Head of caudate nucleus (tissue), 42 donors: ENCODE measurements around the gene LAMA4.

Experiments used
- DNase-seq, 42 donors: peaks; one replicate each; pipeline versions ENCODE4 v3.0.0 to v3.0.0-alpha.2; 2020 to 2021; ENCODE audit warnings: mixed read lengths in 7 of 42
- intact Hi-C: fragments of 100-400 bp; cut with DNase I; formaldehyde crosslinking; loops from one replicate; pipeline ENCODE4 v1.15.0; 2022

Gene LAMA4

DNA sequence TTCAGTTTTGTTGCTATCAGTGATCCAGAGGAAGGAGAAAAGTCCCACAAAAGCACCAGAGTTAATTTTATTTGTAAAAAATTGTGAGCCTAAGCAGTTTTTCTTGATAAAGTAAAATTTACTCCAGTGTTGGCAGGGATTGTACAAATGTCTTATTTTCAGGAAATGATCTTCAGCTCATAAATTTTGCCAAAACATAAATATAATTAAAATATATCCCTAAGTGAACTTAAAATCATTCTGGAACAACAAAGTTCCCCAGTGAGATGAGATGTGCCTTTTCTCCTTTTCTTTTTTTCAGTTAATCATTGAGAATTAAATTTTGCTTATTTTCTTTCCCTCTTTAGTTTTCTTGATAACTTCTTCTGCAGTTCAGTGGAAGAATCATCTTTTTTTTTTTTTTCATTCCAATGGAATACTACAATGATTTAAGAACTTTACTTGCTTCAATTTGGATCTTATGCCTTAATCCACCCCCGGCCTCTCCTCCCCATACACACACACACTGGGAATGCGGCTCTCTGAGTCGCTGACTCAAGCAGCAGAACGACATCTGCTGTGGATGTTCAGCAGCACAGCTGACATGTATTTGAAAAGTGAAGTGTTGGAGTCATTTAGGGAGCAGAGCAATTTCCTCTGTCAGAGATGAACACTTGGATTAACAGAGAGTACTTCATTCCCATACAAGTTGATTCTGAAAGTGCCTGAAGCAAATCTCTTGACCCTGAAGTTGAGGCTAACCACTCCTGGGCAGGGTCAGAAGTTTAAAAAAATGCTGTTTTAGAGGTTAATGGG lies 27.7 kb upstream of the LAMA4 start:
- intact Hi-C loops = no loop called here
- peak; percentile 24 to 94 (median 70) for DNase-seq

GRCh38 chr6:112279031-112279935 lies 24.9 kb upstream of the LAMA4 start:
- intact Hi-C loops = no loop called here
- DNase-seq = no peak

GRCh38 chr6:112275365-112275764 lies 21.0 kb upstream of the LAMA4 start:
- DNase-seq = no peak
- intact Hi-C loops = no loop called here

DNA sequence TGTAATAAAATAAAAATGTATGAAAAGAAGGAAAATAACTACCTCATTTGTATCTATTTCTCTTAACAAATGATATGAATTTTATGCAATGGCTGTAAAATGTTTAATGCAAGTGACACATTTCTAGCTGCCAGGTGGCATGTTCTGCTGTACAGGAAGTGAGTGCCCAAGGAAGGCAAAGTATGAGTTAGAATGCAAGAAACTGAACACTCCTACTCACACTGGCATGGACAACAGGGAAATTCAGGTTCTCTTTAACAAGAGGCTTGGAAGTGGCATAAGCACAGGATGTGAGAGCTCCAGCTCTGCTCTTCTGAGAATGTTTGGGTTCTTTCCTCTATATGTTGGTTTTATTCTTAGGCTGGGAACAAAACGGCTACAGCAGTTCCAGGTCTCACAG lies 20.4 kb upstream of the LAMA4 start:
- intact Hi-C loops = no loop called here
- no peak for DNase-seq

DNA sequence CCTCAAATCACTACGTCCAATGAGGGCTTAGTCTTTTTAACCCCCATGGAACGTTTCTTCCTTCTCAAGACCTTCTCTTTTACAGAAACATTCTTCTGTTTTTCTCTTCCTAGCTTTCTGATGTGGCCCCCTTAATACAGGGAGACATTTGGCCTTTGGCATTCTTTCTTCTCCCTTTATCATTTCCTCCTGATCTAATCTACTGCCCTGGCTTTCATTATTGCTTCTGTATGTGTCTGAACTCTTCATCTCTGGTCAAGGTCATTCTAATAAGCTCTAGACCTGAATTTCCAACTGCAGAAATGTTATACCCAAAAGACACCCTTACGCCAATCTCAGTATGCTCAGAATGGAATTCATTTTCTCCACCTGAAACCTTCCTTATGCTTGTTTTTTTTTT lies 18.4 kb upstream of the LAMA4 start:
- DNase-seq = no peak
- intact Hi-C loops = no loop called here

- intact Hi-C loops = no loop called here
- no peak for DNase-seq
Measured at GRCh38 chr6:112270756-112271155, 16.4 kb upstream of the LAMA4 start.

DNA sequence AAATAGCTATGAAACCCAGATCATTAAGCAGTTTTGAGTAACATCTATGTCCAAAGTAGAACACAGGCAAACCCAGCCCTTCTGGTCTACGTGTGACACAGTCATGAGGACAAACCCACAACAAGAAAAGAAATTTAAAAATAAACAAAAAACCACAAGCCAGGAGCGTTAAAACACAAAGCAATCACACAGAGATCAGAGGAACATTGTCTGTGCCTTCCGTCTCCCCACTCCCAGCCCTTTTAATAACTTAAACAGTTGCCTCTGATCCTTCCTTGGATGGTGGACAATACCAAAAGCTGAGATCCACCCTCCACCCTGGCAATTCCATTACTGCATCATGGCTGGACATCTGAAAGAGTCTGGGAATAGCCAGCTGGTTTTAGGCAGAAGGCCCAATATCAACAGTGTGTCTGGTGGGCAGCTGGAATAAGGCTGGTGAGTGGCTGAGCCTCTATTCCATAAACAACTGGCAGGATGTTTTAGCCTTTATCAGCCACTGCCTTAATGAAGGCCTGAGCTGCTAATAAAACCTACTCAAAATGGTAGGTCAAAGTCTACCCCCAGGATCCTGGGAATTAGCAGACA lies 15.7 kb upstream of the LAMA4 start:
- DNase-seq = no peak
- intact Hi-C loops = no loop called here

GRCh38 chr6:112269114-112269513 lies 14.7 kb upstream of the LAMA4 start:
- no peak for DNase-seq
- intact Hi-C loops = no loop called here

DNA sequence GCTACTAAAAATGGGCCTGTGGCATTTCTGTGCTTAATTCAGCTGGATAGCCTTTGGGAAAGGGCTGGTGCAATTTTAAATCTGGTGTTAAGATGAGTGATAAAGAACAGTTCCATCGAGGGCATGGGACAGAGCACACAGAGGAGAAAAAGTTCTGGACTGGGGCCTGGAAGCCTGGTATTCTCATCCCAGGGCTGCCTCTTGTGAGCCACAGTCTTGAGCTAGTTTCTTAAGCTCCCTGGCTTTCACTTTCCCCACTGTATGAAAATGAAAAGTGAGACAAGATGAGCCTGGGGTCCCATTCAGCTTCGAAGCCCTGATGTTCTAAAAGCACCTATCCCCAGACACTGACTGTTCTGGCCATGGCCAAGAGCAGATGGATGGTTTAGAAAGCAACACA lies 14.3 kb upstream of the LAMA4 start:
- intact Hi-C loops = no loop called here
- DNase-seq = no peak

GRCh38 chr6:112268019-112268418 lies 13.7 kb upstream of the LAMA4 start:
- DNase-seq = no peak
- intact Hi-C loops = no loop called here

DNA sequence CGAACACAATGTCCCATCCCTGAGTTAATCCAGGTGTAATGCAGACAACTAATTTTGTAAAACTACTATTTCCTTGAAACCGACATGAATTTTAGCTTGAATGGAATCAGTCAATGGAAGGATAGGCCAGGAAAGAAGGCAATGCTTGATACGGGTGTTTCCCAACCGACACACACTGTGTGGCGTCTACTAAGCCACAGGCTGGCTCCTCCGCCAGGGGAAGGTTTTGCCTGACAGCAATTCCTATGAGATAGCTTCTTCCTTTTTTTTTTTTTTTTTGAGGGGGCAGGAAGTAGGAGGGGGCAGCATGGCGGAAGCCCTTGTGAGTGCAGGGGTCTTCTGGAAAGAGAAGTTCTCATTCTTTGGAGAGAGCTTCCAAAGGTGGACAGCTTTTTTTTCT lies 12.0 kb upstream of the LAMA4 start:
- intact Hi-C loops = no loop called here
- DNase-seq = no peak

DNA sequence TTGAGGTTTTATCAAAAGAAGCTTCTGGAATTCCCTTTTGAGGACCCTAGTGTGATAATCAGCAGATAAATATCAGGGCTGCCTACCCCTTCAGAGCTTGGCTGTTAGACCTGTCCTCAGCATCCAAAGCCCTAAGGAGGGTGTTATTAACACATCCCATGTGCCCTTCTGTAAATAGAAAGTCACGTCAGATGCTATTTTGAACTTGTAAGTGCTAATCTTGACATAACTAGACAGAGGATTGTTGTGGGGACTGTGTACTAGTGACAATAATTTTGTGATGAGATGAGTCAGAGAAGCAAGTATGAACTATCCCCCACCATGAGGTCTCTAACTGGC lies 4.9 kb upstream of the LAMA4 start:
- no peak for DNase-seq
- intact Hi-C loops = no loop called here

- intact Hi-C loops = no loop called here
Measured at GRCh38 chr6:112258642-112259336, 4.4 kb upstream of the LAMA4 start.

DNA sequence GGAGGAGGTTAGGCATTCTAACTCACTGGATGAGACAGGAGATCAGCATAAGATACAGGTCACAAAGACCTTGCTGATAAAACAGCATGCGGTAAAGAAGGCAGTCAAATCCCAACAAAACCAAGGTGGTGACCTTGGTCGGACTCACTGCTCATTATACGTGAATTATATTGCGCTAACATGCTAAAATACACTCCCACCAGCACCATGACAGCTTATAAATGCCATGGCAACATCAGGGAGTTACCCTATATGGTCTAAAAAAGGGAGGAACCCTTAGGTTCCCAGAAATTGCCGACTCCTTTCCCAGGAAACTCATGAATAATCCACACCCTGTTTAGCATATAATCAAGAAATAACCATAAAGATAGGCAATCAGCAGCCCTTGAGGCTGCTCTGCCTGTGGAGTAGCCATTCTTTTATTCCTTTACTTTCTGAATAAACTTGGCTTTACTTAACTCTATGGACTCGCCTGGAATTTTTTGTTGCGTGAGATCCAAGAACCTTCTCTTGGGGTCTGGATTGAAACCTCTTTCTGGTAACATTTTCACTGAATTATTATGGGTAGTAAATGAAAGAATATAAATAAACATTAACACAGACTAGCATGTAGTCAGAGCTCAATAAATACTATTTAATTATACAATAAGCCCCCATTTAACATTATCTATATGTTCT lies 3.0 kb upstream of the LAMA4 start:
- no peak for DNase-seq
- intact Hi-C loops = no loop called here

More at GRCh38 chr6:112258642-112259336, 4.4 kb upstream of the LAMA4 start:
- DNase-seq = no peak

GRCh38 chr6:112254921-112255320 lies 554 bp upstream of the LAMA4 start:
- intact Hi-C loops = no loop called here

DNA sequence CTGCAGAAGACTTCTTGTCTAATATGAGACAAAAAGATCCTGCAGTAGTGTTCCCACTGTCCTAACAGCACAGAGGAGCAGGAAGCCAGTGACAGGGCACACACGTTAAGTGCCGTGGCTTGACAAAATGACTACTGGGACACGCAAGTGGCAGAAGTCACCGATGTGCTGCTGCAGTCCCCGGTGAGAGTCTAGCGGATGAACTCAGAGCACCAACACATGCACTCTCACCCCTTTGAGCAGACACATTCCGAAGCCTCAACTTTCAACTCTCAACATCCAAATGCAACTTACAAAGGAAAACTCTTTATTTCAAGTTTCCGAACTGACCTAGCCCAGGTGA lies 898 bp downstream of the LAMA4 start:
- peak in 1 of 42 donors; percentile 10 for DNase-seq
- intact Hi-C loops = no loop called here

More at GRCh38 chr6:112254921-112255320, 554 bp upstream of the LAMA4 start:
- peak in 16 of 42 donors; percentile 11 to 61 (median 35) for DNase-seq

GRCh38 chr6:112252571-112253497 lies 1.5 kb downstream of the LAMA4 start:
- intact Hi-C loops = no loop called here
- DNase-seq = no peak
